NCI-H82 treated with DMSO at 0.1 percent for 48 hours (cell line): ENCODE results near the gene RHBDD2.
"Not testable (repeated sequence)": the region's sequence is repeated elsewhere in the genome, so short reads cannot be mapped to it uniquely, and the experiment has no call there.

Experiments
- DNase-seq: peaks from one replicate; lab custom pipeline; 2025; ENCODE audit not compliant: unreplicated experiment; lab: John Stamatoyannopoulos, UW

The RHBDD2 gene

DNA sequence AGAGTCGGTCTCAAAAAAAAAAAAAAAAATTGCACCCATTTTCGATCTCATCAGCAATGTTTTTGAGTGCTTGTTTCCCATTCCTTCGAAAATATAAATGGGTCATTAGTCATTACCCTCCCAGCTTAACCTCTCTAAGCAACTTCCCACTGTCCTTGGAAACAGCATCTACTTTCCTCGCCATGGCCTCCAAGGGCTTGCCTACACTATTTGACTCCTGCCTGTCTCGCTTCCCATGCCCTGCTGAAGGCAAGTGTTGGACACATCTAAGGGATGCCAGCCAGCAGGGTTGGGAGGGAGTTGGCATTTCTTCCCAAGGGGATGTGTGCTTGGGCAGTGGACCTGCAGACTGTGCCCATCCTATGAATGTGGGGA, 12.7 kb upstream of the RHBDD2 start:
- DNase-seq: no peak

DNA sequence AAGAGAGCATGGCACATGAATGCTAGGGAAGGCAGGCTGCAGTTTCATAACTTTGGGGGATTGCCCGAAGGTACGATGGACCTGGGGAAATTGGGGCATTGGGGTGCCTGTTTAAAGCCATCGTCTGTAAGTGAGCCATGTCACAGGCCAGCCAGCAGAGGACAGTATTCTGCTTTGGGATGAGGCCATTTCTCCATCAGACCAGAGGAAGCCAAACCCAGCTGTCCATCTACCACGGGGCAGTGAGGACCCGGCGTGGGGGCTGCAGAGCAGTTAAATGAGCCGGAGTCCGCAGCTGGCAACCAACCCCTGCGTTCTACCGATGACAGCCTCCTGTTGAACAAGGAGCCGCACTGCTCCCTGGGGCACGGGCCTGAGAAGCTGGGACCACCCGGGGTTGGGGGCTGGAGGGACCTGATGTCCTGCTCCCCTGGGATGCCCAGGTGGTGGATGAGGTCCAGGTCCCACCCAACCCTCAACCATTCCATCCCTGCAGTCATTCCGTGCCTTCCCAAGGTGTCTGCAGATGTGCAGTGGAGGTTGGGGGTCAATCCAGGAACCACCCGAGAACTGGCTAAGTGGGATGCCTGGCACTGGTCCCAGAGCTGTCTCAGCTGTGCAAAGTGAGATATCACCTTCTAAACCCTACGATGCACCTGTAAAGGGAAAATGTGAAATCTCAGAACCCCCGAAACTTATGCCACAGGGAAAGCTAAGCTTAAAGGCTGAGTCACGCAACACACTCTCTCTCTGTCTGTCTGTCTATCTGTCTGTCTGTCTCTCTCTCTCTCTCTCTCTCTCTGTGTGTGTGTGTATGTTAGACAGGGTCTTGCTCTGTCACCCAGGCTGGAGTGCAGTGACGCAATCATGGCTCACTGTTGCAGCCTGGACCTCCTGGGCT, 12.1 kb upstream of the RHBDD2 start:
- DNase-seq: peak; percentile 44

DNA sequence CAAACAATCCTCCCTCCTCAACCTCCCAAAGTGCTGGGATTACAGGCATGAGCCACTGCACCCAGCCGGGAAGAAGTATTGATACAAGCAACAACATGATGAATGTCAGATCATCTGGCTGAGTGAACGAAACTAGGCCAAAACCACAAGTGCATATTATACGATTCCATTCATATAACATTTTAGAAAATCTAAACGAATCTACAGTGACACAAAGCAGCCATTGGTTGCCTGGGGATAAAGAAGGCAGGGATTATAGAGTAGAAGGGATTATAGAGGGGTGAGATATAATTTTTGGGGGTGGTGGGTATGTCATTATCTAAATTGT, 11.5 kb upstream of the RHBDD2 start:
- no peak for DNase-seq

DNA sequence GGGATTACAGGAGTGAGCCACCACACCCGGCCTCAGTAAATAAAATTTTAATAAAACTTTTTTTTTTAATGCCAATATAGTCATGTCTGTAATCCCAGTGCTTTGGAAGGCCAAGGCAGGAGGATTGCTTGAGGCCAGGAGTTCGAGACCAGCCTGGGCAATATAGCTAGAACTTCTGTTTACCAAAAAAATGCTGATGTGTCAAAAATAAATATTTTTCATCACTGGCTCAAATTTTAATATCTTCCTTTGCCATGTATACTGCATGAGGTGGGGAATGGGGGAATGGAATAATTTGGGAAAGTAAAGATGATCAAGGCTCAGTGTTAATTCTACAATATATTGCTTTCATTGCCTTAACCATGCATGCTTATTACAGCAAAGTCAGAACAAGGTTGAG, 10.7 kb upstream of the RHBDD2 start:
- no peak for DNase-seq

DNA sequence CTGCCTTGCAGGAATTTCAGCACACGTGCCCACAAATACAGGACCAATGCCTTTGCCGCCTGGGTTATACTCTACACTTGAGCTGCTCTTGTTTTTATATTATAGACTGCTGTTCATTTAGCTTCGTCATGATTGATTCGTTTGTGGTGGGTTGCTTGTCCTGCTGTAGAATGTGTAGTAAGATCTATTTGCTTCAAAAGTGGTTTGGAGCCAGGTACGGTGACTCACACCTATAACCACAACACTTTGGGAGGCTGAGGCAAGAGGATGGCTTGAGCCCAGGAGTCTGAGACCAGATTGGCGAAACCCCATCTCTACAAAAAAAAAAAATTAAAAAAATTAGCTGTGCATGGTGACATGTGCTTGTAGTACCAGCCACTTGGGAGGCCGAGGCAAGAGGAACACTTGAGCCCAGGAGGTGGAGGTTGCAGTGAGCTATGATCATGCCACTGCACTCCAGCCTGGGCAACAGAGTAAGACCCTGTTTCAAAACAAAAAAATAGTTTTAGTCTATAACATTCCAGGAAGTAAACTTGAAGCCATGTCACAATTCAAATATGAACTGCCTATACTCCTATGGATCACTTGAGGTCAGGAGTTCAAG, 9.0 kb upstream of the RHBDD2 start:
- no peak for DNase-seq

DNA sequence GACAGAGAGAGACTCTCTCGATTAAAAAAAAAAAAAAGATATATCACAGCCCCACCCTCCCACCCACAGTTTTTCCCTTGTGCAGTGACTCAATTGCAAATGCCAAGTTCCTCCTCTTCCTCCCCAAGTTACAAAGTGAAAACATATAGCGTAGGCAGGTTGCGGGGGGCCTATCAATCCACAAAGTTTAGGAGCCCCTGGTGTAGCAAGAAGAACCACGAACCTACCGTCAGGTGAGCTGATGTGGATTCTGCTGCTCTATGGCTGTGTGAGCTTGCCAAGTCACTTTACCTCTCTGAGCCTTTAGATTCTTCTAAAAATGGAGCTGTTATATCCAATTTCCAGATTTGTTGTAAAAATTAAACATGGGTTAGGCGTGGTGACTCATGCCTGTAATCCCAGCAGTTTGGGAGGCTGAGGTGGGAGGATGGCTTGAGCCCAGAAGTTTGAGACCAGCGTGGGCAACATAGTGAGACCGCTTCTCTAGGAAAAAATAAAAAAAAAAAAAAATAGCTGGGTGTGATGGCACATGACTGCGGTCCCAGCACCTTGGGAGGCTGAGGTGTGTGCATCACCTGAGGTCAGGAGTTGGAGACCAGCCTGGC, 8.2 kb upstream of the RHBDD2 start:
- no peak for DNase-seq

DNA sequence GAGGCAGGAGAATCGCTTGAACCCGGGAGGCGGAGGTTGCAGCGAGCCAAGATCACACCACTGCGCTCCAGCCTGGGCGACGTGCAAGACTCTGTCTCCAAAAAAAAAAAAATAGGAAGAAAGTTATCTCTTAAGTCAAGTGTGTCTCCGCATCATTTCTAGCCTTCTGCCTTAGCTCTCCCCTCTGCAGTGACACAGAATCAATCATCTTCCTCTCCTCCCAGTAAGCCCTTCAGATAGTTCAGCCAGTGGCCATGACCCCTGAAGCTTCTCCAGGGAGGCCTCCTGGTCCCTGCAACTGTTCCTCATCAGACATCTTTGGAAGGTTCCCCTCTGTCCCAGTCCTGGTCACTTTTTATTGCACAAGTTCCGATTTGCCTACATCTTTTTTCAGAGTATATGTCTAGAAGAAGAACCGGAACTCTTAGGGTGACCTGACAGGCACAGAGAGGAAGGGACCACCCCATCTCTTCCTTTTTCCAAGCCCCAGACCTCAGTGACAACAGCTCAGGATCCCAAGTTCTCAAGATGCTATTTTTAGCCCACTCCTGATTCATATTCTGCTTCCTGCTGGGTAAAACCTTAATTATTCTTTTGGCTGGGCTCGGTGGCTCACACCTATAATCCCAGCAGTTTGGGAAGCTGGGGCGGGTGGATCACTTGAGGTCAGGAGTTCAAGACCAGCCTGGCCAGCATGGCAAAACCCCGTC, 6.6 kb upstream of the RHBDD2 start:
- no peak for DNase-seq

DNA sequence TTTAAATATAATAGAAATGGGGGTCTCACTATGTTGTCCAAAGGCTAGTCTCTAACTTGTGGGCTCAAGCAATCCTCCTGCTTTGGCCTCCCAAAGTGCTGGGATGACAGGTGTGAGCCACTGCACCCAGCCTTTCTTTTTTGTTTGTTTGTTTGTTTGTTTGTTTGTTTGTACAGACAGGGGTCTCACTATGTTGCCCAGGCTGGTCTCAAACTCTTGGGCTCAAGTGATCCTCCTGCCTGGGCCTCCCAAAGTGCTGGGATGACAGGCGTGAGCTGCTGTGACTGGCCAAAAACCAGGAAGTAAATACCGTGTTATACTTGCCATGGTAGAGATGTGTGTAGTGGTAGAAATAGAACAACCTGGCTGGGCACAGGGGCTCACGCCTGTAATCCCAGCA, 4.7 kb upstream of the RHBDD2 start:
- DNase-seq: not testable (repeated sequence)

DNA sequence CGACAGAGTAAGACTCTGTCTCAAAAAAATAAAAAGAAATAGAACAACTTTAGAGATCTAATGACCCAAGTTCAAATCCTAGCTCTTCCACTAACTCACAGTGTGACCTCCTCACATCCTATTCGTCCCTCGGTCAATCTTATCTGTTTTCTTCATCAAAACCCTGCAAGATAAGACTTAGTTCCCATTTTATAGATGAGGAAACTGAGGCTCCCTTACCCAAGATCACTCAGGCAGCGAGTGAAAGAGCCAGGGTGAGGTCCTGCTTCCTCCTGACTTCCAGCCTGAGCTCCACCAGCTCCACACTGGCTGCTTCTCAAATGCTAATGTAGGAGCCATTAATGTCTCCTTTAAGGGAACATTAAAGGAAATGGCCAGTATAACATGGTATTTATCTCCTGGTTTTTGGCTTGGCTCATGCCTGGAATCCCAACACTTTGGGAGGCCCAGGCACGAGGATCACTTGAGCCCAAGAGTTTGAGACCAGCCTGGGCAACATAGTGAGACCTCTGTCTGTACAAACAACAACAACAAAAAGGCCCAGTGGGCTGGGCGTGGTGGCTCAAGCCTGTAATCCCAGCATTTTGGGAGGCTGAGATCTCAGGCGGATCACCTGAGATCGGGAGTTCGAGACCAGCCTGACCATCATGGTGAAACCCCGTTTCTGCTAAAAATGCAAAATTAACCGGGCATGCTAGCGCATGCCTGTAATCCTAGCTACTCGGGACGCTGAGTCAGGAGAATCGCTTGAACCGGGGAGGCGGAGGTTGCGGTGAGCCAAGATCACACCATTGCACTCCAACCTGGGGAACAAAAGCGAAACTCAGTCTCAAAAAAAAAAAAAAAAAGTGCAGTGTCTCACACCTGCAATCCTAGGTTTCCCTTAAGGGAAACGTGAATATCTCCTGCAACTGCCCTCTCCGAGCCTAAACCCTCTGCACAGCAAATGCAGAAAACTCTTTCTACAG, 3.4 kb upstream of the RHBDD2 start:
- DNase-seq: no peak

DNA sequence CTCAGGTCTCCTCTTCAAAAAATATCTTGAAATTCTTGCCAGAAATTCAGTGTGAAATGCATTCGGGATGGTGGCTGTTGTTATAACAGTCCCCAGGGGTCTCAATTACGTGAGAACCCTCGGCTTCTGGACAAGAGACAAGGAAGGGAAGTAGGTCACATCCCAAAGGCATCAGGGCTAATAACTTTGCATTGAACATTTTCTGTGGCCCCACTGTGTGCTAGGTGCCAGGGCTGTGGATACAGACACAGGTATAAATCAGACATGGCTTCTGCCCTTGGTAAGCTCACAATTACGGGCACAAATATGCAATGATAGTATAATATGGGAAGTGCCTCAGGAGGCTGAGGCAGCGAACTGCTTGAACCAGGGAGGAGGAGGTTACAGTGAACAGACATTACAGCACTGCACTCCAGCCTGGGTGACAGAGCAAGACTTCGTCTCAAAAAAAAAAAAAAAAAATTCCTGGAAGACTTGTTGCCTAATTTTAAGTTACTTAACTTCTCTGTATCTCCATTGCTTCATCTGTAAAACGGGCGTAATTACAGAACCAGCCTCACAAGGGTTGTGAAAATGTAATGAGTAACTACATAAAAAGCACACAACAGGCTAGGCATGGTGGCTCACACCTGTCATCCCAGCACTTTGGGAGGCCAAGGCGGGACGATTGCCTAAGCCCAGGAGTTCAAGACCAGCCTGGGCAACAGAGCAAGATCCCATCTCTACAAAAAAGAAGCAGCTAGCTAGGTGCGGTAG, 2.5 kb upstream of the RHBDD2 start:
- no peak for DNase-seq

DNA sequence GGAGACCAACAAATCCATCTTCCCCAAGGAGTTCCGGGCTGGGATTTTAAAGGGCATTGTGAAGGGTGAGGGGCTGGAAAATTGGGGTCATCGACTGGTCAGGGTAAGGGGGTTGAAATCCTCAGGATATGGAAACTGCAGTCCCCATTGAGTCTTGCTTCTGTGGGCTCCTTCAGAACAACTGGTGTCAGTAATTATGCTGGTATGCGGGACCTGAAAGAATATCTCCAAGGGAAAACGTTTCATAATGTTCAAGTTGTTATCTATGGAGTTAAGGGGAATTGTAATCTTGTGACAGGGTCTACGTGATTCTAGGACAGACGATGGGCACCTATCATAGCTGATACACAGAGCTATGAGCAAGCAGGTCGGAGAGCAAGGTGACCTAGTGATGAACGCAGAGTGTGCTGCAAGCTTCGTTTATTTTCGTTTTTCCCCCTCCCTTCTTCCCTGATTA, 494 bp upstream of the RHBDD2 start:
- DNase-seq: no peak

DNA sequence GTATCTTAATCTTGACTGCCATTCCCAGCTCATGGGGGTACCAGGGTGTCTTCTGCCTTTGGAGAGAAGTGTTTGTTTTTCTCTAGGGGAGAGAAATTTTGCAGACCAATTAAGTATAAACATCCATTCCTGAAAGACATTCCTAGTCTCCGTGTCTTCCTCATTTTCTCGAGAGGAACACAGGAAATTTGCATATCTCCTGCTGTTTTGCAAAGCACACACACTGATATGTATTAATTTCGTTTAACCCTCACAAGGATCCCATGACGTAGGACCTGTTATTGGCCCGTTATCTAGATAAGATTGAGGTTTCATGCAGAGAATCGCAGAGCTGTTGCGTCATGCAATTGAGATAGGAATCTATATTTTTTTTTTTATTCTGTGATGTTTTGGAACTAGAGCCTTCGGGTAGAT, 944 bp downstream of the RHBDD2 start:
- no peak for DNase-seq

DNA sequence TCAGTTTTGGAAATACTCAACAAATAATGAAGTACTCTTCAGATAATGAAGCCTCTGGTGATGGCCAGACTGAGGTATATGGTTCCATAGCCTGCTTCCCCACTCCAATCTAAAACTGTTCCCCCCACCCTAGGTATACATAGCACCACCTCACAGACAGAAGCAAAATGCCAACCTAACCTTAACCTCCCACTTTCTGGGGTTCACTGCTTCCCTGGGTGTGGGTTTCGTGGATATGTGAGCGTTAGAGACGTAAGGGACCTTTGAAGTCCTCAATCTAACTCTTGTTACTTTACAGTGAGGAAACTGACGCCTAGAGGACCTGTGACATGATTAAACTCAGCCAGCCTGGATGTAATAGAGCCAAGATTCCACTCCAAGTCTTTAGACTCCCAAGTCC, 1.4 kb downstream of the RHBDD2 start:
- DNase-seq: no peak

DNA sequence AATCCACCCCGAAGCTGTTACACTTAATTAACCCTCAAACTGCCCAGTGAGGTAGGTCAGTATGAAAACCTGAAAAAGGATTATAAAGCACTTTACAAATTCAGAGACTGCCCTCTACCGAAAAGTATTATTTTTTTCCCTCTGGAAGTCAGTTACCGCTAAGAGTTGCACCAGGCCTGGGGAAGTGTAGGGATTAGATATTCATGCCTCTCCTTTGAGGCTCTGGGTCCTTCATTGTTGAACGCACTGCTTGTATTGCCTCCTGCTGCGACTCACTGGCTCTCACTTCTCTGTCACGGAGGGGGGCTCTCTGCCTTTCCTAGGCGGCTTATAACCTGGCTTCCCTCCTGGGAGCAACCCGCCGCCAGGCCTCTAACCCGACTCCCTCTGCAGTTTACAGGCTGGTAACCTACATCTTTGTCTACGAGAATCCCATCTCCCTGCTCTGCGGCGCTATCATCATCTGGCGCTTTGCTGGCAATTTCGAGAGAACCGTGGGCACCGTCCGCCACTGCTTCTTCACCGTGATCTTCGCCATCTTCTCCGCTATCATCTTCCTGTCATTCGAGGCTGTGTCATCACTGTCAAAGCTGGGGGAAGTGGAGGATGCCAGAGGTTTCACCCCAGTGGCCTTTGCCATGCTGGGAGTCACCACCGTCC, 2.7 kb downstream of the RHBDD2 start:
- no peak for DNase-seq

DNA sequence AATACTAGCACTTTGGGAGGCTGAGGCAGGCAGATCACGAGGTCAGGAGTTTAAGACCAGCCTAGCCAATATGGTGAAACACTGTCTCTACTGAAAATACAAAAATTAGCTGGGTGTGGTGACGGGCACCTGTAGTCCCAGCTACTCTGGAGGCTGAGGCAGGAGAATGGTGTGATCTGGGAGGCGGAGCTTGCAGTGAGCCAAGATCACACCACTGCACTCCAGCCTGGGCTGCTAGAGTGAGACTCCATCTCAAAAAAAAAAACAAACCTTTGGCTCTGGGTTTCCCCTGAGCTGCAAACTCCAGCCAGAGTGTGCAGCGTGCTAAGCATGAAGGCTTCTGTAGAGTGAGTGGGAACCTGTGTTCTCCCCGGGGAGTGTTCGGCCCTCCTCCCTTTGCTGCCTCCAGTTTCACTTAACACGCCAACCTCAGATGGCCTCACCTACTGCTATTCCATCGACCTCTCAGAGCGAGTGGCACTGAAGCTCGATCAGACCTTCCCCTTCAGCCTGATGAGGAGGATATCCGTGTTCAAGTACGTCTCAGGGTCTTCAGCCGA, 4.5 kb downstream of the RHBDD2 start:
- not testable (repeated sequence) for DNase-seq

DNA sequence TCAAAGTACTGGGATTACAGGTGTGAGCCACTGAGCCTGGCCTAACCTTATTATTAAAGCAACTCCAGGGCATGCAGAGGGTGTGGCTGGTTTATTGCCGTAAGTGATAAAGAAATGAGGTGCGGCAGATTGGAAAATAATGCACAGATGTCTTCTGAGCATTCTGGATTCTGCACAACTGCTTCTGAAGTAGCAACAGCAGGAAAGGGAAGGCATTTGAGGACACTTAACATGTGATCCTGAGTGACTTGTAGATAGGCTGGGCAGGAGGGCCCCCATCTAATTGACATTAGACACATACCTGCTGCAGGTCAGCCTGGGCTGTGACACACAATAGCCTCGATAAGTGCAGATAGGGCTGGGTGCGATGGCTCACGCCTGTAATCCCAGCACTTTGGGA, 5.6 kb downstream of the RHBDD2 start:
- no peak for DNase-seq

DNA sequence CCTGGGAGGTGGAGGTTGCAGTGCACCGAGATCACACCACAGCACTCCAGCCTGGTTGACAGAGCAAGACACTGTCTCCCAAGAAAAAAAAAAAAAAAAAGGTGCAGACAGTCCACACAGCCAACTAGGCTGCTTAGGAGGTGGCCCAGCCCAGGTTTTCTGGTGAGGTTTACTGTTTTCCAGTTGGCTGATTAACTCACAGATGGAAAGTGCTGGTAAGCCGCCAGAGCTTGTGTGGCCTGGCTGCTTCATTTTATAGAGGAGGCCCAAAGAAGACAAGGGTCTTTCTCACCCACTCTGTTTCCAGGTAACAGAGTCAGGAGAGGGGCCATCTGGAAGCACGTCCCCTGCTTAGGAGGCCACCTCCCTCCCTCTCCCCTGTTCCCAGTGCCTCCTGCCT, 6.2 kb downstream of the RHBDD2 start:
- DNase-seq: no peak

DNA sequence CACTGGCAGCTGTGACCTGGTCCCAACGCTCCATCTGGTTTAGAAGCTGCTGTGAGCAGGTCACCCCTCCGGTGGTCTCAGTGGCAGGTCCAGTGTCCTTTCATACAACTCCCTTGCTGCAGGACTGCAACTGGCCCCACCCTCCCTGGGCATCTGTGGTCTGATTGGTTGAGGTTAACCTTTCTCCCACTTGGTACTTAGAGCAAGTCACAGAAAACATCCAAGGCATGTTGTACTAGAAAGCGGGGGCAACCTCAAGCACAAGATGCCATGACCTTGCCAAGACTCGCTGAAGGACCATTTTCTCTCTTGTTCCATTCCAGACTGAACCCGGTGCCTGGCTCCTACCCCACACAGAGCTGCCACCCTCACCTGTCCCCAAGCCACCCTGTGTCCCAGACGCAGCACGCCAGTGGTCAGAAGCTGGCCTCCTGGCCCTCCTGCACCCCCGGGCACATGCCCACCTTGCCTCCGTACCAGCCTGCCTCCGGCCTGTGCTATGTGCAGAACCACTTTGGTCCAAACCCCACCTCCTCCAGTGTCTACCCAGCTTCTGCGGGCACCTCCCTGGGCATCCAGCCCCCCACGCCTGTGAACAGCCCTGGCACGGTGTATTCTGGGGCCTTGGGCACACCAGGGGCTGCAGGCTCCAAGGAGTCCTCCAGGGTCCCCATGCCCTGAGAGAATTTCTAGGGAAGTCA, 9.0 kb downstream of the RHBDD2 start:
- no peak for DNase-seq
